ENCODE measurements around the gene MBNL1.

DNA sequence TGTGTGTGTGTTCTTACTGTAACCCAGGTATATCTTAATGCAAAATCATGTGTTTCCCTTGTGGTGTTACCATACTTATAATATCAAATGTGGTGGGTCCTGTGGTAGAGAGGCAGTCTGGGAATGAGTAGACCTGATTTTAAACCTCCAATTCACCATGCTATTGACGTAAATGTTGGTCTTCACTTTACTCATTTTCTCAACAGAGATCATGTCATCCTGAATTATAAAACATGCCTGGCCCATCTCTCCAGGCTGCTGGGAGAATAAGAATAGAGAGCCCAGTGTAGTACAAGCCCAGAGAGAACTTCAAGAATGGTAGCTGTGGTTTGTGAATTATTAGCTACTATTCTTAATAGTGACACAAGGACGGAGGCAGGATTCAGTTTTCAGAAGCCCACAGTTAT, 88.1 kb downstream of the MBNL1 start:
- TF ChIP-seq, protein P1, sequence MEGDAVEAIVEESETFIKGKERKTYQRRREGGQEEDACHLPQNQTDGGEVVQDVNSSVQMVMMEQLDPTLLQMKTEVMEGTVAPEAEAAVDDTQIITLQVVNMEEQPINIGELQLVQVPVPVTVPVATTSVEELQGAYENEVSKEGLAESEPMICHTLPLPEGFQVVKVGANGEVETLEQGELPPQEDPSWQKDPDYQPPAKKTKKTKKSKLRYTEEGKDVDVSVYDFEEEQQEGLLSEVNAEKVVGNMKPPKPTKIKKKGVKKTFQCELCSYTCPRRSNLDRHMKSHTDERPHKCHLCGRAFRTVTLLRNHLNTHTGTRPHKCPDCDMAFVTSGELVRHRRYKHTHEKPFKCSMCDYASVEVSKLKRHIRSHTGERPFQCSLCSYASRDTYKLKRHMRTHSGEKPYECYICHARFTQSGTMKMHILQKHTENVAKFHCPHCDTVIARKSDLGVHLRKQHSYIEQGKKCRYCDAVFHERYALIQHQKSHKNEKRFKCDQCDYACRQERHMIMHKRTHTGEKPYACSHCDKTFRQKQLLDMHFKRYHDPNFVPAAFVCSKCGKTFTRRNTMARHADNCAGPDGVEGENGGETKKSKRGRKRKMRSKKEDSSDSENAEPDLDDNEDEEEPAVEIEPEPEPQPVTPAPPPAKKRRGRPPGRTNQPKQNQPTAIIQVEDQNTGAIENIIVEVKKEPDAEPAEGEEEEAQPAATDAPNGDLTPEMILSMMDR (IDR thresholded peaks at IDR 0.05; ENCODE audit: borderline replicate concordance, extremely low read depth, low read length, poor library complexity, severe bottlenecking) = no peak
- no peak for TF ChIP-seq EZH2 (IDR thresholded peaks at IDR 0.05; ENCODE audit: borderline replicate concordance, low read depth, low read length, severe bottlenecking)

All from DND-41 (cell line).